ENCODE results near the gene RCAN2.

The RCAN2 gene

DNA sequence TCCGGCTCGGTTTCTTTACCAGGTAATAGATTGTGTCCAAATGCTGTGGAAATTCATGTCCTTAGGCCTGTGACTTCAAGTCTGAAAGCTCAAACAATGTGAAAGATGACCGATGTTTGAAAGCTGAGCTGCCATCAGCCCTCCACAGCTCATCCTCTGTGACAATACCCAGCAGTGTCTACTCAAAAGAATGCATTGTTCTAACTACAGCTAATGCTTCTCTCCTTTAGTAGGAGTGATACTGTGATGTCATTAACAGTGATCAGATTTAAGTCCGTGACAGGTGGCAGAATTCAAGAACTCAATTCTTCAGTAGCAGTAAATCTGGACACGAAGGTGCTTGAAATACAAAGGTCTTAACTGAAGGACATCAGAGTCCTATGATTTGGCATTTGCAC is 97.3 kb downstream of the RCAN2 start:
- TF ChIP-seq TAF1 (IDR thresholded peaks at IDR 0.05; ENCODE audit: borderline replicate concordance, insufficient read depth, low read length) = no peak
- no peak for TF ChIP-seq POLR2AphosphoS5 (IDR thresholded peaks at IDR 0.05; ENCODE audit: low read depth, low read length)
- no peak for TF ChIP-seq FOXP2 (optimal IDR thresholded peaks at IDR 0.05; ENCODE audit: borderline replicate concordance, extremely low read depth, extremely low read length, insufficient read depth)
- TF ChIP-seq REST (IDR thresholded peaks at IDR 0.05; ENCODE audit: insufficient read depth in 1 of 2, low read depth in 2 of 2, low read length in 2 of 2) = no peak
- TF ChIP-seq SIN3A (IDR thresholded peaks at IDR 0.05; ENCODE audit: borderline replicate concordance, insufficient read depth, low read length) = no peak

DNA sequence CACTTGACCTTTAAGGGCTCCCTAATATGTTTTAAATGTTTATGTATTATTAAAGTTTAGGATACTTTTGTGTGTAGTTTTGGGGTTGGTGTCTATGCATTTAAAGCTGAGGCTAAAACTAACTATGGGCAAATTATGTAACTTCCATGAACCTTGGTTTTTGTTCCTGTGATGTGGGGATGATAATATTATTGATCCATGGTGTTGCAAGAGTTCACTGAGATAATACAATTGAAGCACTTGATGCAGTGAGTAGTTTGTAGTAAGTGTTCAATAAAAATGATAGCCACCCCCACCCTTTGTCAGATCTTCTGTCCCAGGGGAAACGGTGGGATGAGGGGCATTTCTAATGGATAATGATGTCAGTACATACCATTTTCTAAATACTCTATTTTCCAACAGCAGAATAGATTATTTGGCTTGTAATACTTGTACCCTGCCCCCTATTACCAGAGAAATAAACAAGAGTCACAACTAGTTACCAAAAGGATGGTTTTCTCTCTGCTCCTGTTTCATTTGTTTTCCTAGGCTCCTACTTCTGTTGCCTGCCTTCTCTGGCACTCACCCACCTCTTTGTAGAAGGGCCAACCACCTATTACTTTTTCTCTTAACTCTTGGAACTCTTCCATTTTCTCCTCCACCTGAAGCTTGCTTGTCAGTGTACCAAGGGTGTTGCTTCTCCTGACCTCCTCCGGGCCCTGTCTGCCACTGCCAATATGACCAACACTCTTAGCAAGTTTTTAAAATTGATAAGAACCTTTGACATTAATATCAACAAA is 97.9 kb downstream of the RCAN2 start:
- no peak for TF ChIP-seq TAF1 (IDR thresholded peaks at IDR 0.05; ENCODE audit: borderline replicate concordance, insufficient read depth, low read length)

DNA sequence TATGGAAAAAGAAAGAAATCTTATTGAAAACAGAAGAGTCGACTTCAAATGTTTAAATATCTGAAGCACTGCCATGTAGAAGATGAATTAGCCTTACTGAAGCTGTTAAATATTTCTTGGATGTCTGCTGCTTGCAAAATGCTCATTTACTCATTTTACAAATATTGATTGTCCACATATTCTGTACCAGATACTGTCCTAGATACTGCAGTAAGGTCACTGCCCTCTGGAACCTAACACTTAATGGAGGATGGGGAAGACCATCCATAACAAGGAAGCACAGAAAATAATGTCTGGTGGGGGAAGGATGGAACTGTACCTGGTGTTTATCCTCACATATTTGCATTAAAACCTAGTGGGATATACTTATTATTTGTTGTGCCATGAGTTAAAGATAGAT is 99.0 kb downstream of the RCAN2 start:
- TF ChIP-seq TAF1 (IDR thresholded peaks at IDR 0.05; ENCODE audit: borderline replicate concordance, insufficient read depth, low read length) (no peak), POLR2AphosphoS5 (IDR thresholded peaks at IDR 0.05; ENCODE audit: low read depth, low read length) (no peak)

DNA sequence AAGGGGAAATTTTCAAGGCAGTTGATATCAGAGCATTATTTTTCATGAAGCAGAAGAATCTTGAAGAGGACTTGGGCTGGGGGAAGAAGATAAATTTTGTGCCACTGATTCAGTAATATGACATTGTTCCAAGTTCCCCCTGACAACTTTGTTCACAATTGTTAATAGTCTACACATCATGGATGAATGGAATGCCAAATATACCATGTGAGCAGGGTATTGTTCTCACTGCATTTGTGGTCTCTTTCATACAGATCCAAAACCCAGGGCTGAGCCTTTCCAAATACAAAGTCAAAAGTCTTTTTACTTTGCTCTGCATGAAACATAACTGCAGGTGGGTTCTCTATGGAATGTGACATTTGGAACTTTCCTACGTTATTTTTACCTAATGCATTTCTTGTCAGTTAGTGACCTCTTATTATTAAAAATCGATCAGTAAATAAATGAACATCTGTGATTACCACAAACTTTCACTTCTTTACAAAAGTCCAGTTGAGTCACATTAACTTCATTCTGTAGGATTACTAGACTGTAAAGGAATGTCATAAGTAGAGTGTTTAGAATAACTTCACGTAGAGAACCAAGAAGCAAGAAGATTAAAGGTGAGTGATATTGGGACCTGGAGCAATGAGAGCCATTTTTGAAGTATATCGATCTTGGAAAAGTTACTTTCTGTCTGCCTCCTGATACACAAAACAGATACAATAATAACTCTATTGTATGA is 100.9 kb downstream of the RCAN2 start:
- TF ChIP-seq REST (IDR thresholded peaks at IDR 0.05; ENCODE audit: insufficient read depth in 1 of 2, low read depth in 2 of 2, low read length in 2 of 2) (no peak), POLR2AphosphoS5 (IDR thresholded peaks at IDR 0.05; ENCODE audit: low read depth, low read length) (no peak), SIN3A (IDR thresholded peaks at IDR 0.05; ENCODE audit: borderline replicate concordance, insufficient read depth, low read length) (no peak), TAF1 (IDR thresholded peaks at IDR 0.05; ENCODE audit: borderline replicate concordance, insufficient read depth, low read length) (no peak), FOXP2 (optimal IDR thresholded peaks at IDR 0.05; ENCODE audit: borderline replicate concordance, extremely low read depth, extremely low read length, insufficient read depth) (no peak)

DNA sequence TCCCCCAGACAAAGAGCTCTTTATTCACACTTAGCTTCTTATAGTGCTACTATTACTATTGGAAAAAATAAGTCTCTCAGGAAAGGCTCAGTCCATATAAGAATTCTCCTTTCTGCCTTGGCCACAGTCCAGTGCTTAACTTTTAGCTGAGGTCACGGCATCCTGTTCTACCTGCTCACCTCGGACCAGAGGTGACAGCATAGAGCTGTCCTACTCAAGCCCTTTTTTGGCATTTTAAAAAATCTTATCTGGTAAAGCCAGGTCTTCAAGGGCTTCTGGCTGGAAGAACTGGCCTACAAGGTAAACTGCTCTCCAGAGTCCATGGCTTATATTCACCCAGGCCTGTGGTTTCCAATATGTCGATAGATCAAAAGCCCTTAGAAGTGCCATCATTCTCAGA is 109.7 kb downstream of the RCAN2 start:
- TF ChIP-seq TAF1 (IDR thresholded peaks at IDR 0.05; ENCODE audit: borderline replicate concordance, insufficient read depth, low read length) (no peak), POLR2AphosphoS5 (IDR thresholded peaks at IDR 0.05; ENCODE audit: low read depth, low read length) (no peak)

- no peak for TF ChIP-seq SIN3A (IDR thresholded peaks at IDR 0.05; ENCODE audit: borderline replicate concordance, insufficient read depth, low read length)
- TF ChIP-seq REST (IDR thresholded peaks at IDR 0.05; ENCODE audit: insufficient read depth in 1 of 2, low read depth in 2 of 2, low read length in 2 of 2) = no peak
- no peak for TF ChIP-seq POLR2AphosphoS5 (IDR thresholded peaks at IDR 0.05; ENCODE audit: low read depth, low read length)
- TF ChIP-seq TAF1 (IDR thresholded peaks at IDR 0.05; ENCODE audit: borderline replicate concordance, insufficient read depth, low read length) = no peak
- no peak for TF ChIP-seq FOXP2 (optimal IDR thresholded peaks at IDR 0.05; ENCODE audit: borderline replicate concordance, extremely low read depth, extremely low read length, insufficient read depth)
Measured at GRCh38 chr6:46381057-46381456, 110.2 kb downstream of the RCAN2 start.

Data from PFSK-1 (cell line).